MM.1S (cell line): ENCODE measurements around the gene IGIP.

Experiments
- DNase-seq: peaks from one replicate; pipeline ENCODE4 v3.0.0-alpha.2; 2015
- H2AFZ ChIP-seq: fragments of 300-600 bp; sonication (generic); 2 replicates; pipeline ENCODE4 v1.6.0; 2016; ENCODE audit warnings: antibody characterized with exemption, low read length
- H3F3A ChIP-seq: fragments of 300-600 bp; sonication (generic); 2 replicates; pipeline ENCODE4 v1.6.1; 2016; ENCODE audit warnings: mild to moderate bottlenecking, antibody characterized with exemption, low read length, moderate library complexity, mixed read lengths; ENCODE audit not compliant: insufficient read depth
- H3K27ac ChIP-seq: fragments of 300-600 bp; sonication (generic); 2 replicates; pipeline ENCODE4 v1.5.1; 2016; ENCODE audit warnings: mild to moderate bottlenecking, low read length
- H3K27me3 ChIP-seq: fragments of 300-600 bp; sonication (generic); replicated peaks from 2 replicates; pipeline ENCODE4 v1.6.0; 2016; ENCODE audit warnings: low read length; ENCODE audit not compliant: insufficient read depth
- H3K36me3 ChIP-seq: fragments of 300-600 bp; sonication (generic); replicated peaks from 2 replicates; pipeline ENCODE4 v1.6.1; 2016; ENCODE audit warnings: mild to moderate bottlenecking, low read length, mixed read lengths; ENCODE audit not compliant: insufficient read depth
- H3K4me1 ChIP-seq: fragments of 300-600 bp; sonication (generic); 2 replicates; pipeline ENCODE4 v1.6.1; 2016; ENCODE audit warnings: low read length, mixed read lengths
- H3K4me2 ChIP-seq: fragments of 300-600 bp; sonication (generic); 2 replicates; pipeline ENCODE4 v1.6.0; 2016; ENCODE audit warnings: low read depth, low read length
- H3K4me3 ChIP-seq: fragments of 300-600 bp; sonication (generic); 2 replicates; pipeline ENCODE4 v1.5.1; 2016; ENCODE audit warnings: low read length, mixed read lengths
- H3K79me2 ChIP-seq: fragments of 300-600 bp; sonication (generic); 2 replicates; pipeline ENCODE4 v1.6.1; 2016; ENCODE audit warnings: mixed run types, low read length, mixed read lengths
- H3K9ac ChIP-seq: fragments of 300-600 bp; sonication (generic); 2 replicates; pipeline ENCODE4 v1.6.1; 2016; ENCODE audit warnings: low read length, mixed read lengths
- H3K9me2 ChIP-seq: fragments of 300-600 bp; sonication (generic); replicated peaks from 2 replicates; pipeline ENCODE4 v1.6.1; 2016; ENCODE audit warnings: mild to moderate bottlenecking, low read length, mixed read lengths; ENCODE audit not compliant: insufficient read depth
- H3K9me3 ChIP-seq: fragments of 300-600 bp; sonication (generic); replicated peaks from 2 replicates; pipeline ENCODE4 v1.6.1; 2016; ENCODE audit warnings: mild to moderate bottlenecking, low read length, mixed read lengths; ENCODE audit not compliant: insufficient read depth
- H4K20me1 ChIP-seq: fragments of 300-600 bp; sonication (generic); 2 replicates; pipeline ENCODE4 v1.6.1; 2016; ENCODE audit warnings: mild to moderate bottlenecking, low read length, moderate library complexity, mixed read lengths; ENCODE audit not compliant: insufficient read depth
- CTCF ChIP-seq: fragments of 300-600 bp; sonication (generic); IDR thresholded peaks from 2 replicates; pipeline ENCODE4 v1.5.1; 2016; ENCODE audit warnings: antibody characterized with exemption, low read length, mixed read lengths
- EZH2 ChIP-seq: fragments of 300-600 bp; sonication (generic); optimal IDR thresholded peaks from 2 replicates; pipeline ENCODE3; 2017; ENCODE audit warnings: low read depth, mild to moderate bottlenecking, antibody characterized with exemption, low read length, mixed read lengths
- EZH2phosphoT487 ChIP-seq: fragments of 300-600 bp; sonication (generic); IDR thresholded peaks from 2 replicates; pipeline ENCODE4 v1.6.1; 2018; ENCODE audit warnings: antibody characterized with exemption, low read length

Gene IGIP

GRCh38 chr5:140145818-140146522, 20.2 kb downstream of the IGIP start:
- TF ChIP-seq CTCF (peak; percentile 68), EZH2 (no peak), EZH2phosphoT487 (no peak)

DNA sequence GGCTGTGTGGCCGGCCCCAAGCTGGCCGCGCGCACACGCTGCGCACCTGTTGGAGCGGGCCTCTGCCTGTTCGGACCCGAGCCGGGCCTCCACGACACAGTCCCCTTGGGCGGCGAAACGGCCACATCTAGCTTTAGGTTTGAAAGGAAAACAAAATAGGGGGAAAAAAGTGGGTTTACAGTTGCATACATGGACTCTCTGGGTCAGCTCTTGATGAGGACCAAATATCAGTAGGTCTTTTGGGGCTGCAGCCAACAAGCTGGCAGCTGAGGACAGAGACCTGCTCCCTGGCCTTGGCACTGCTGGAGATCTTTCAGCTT, 20.7 kb downstream of the IGIP start:
- H3K27ac ChIP-seq = no peak overlapping the region
- H3K27me3 ChIP-seq = peaks cover 4% of the 10 kb centered on the region; the same call in 1 of the 2 replicates
- TF ChIP-seq EZH2 = no peak
- TF ChIP-seq CTCF = no peak
- TF ChIP-seq EZH2phosphoT487 = no peak
- no peaks in the 10 kb centered on the region for H4K20me1 ChIP-seq
- H2AFZ ChIP-seq = no peak overlapping the region
- DNase-seq = no peak
- H3K36me3 ChIP-seq = no peaks in the 10 kb centered on the region
- no peaks in the 10 kb centered on the region for H3K9me2 ChIP-seq
- H3F3A ChIP-seq = no peaks in the 10 kb centered on the region
- H3K79me2 ChIP-seq = no peaks in the 10 kb centered on the region
- H3K9ac ChIP-seq = no peak overlapping the region
- H3K4me1 ChIP-seq = no peaks in the 10 kb centered on the region
- no peaks in the 10 kb centered on the region for H3K9me3 ChIP-seq
- H3K4me2 ChIP-seq = peak overlapping the region; percentile 73; the same call in 1 of the 2 replicates
- no peak overlapping the region for H3K4me3 ChIP-seq

More at GRCh38 chr5:140145818-140146522, 20.2 kb downstream of the IGIP start:
- H3K9me2 ChIP-seq = no peaks in the 10 kb centered on the region
- H3K4me3 ChIP-seq = peak overlapping the region; percentile 43
- no peak overlapping the region for H3K9ac ChIP-seq
- 0 out of 2 replicates have a peak overlapping the region, but pooled peaks have one; percentile 38 for H2AFZ ChIP-seq
- peak overlapping the region; percentile 73 for H3K4me2 ChIP-seq
- H3K27me3 ChIP-seq = peaks cover 4% of the 10 kb centered on the region; the same call in 1 of the 2 replicates
- no peaks in the 10 kb centered on the region for H3K9me3 ChIP-seq
- H3K27ac ChIP-seq = no peak overlapping the region
- no peaks in the 10 kb centered on the region for H3K4me1 ChIP-seq
- H3F3A ChIP-seq = no peaks in the 10 kb centered on the region
- H3K79me2 ChIP-seq = no peaks in the 10 kb centered on the region
- no peaks in the 10 kb centered on the region for H3K36me3 ChIP-seq
- peak; percentile 56 for DNase-seq
- H4K20me1 ChIP-seq = no peaks in the 10 kb centered on the region

GRCh38 chr5:140147460-140147859, 21.7 kb downstream of the IGIP start:
- TF ChIP-seq EZH2phosphoT487 = no peak
- TF ChIP-seq EZH2 = no peak
- no peak for TF ChIP-seq CTCF
- Histone ChIP-seq H3K4me2 (no peak overlapping the region), H3K9me2 (no peaks in the 10 kb centered on the region), H3F3A (no peaks in the 10 kb centered on the region), H3K79me2 (no peaks in the 10 kb centered on the region), H3K4me1 (no peaks in the 10 kb centered on the region), H3K27ac (no peak overlapping the region), H3K9ac (no peak overlapping the region), H3K36me3 (no peaks in the 10 kb centered on the region), H3K9me3 (no peaks in the 10 kb centered on the region), H4K20me1 (no peaks in the 10 kb centered on the region), H3K4me3 (no peak overlapping the region), H2AFZ (no peak overlapping the region), H3K27me3 (peaks cover 4% of the 10 kb centered on the region; the same call in 1 of the 2 replicates)
- no peak for DNase-seq
